H1 (cell line): ENCODE data around the gene MAN1C1. TPM values are rescaled to one million over a fixed set of nuclear protein-coding genes. Genes with fewer than 3 reads are reported as not detected.
A peak's percentile ranks its signal among the peaks of the same experiment; 100 is the strongest.

Experiments
- CTCF ChIA-PET: fragments of 300-600 bp; sonication (Branson Sonifier 250); formaldehyde crosslinking; loops from one replicate; lab custom pipeline; 2021; ENCODE audit not compliant: partially characterized antibody; lab: Charles Lee
- POLR2A ChIA-PET: fragments of 300-600 bp; sonication (Branson Sonifier 250); formaldehyde crosslinking; loops from one replicate; lab custom pipeline; 2021; ENCODE audit warnings: inconsistent platforms; ENCODE audit not compliant: partially characterized antibody; lab: Charles Lee
- DNase-seq, 2 experiments: peaks; one replicate each; pipeline versions ENCODE4 v3.0.0 to v3.0.0-alpha.2; 2010 to 2022; ENCODE audit warnings: low spot score in 2 of 2, low read depth in 1 of 2, mixed read lengths in 1 of 2
- FAIRE-seq: peaks from 2 replicates; lab custom pipeline; 2011; peaks lifted over from hg19 to GRCh38; lab: Jason Lieb, UNC
- H2AFZ ChIP-seq: 2 replicates; pipeline ENCODE4 v1.8.1; 2012; ENCODE audit warnings: low read length, inconsistent platforms
- H2AK5ac ChIP-seq: 2 replicates; pipeline ENCODE4 v1.6.1; 2013; ENCODE audit warnings: low read depth, low read length
- H2BK120ac ChIP-seq: replicated peaks from 2 replicates; pipeline ENCODE3; 2013; ENCODE audit warnings: low read depth, low read length, inconsistent platforms
- H2BK12ac ChIP-seq: 2 replicates; pipeline ENCODE4 v1.6.1; 2013; ENCODE audit warnings: low read depth, low read length
- H2BK15ac ChIP-seq: 2 replicates; pipeline ENCODE4 v1.6.1; 2013; ENCODE audit warnings: low read length
- H2BK20ac ChIP-seq: 2 replicates; pipeline ENCODE4 v1.6.1; 2013; ENCODE audit warnings: low read length
- H2BK5ac ChIP-seq: 2 replicates; pipeline ENCODE4 v1.6.1; 2013; ENCODE audit warnings: low read depth, low read length
- H3K14ac ChIP-seq: 2 replicates; pipeline ENCODE4 v1.6.1; 2013; ENCODE audit warnings: inconsistent platforms; ENCODE audit not compliant: insufficient read length
- H3K18ac ChIP-seq: 2 replicates; pipeline ENCODE4 v1.6.1; 2013; ENCODE audit warnings: low read length; ENCODE audit errors: extremely low read depth
- H3K23ac ChIP-seq: 2 replicates; pipeline ENCODE4 v1.6.1; 2013; ENCODE audit warnings: inconsistent platforms; ENCODE audit not compliant: insufficient read length
- H3K23me2 ChIP-seq: 2 replicates; pipeline ENCODE4 v1.6.1; 2013; ENCODE audit warnings: low read depth, low read length
- H3K27ac ChIP-seq: 2 replicates; pipeline ENCODE4 v1.6.1; 2011; ENCODE audit warnings: low read depth, low read length, inconsistent platforms
- H3K27me3 ChIP-seq, 4 experiments: replicated peaks in 1 of 4; 1 replicate in 1 of 4; 2 replicates in 3 of 4; pipeline versions ENCODE4 v1.6.1 to v1.8.1; 2011 to 2013; ENCODE audit warnings: low read length in 3 of 4, mild to moderate bottlenecking in 3 of 4, inconsistent platforms in 2 of 4, mixed read lengths in 2 of 4, moderate library complexity in 1 of 4; ENCODE audit not compliant: control insufficient read depth in 3 of 4, insufficient read depth in 3 of 4; ENCODE audit errors: extremely low read depth in 1 of 4
- H3K36me3 ChIP-seq, 4 experiments: 2 replicates each; pipeline versions ENCODE4 v1.6.1 to v1.8.1; 2011 to 2013; ENCODE audit warnings: mild to moderate bottlenecking in 4 of 4, low read length in 3 of 4, moderate library complexity in 2 of 4, control low read depth in 1 of 4, inconsistent platforms in 1 of 4; ENCODE audit not compliant: insufficient read depth in 4 of 4, control insufficient read depth in 2 of 4
- H3K4ac ChIP-seq: replicated peaks from 2 replicates; pipeline ENCODE3; 2013; ENCODE audit warnings: low read length, low read depth, mixed read lengths, inconsistent platforms; ENCODE audit not compliant: insufficient read length
- H3K4me1 ChIP-seq, 4 experiments: replicated peaks in 1 of 4; 1 replicate in 1 of 4; 2 replicates in 3 of 4; pipeline versions ENCODE4 v1.6.1 to v1.8.1; 2011 to 2013; ENCODE audit warnings: low read length in 3 of 4, inconsistent platforms in 2 of 4, mixed read lengths in 1 of 4; ENCODE audit not compliant: insufficient read depth in 4 of 4, control insufficient read depth in 3 of 4
- H3K4me2 ChIP-seq, 2 experiments: 2 replicates each; pipeline versions ENCODE4 v1.6.1 to v1.8.1; 2011 to 2013; ENCODE audit warnings: low read depth in 2 of 2, low read length in 2 of 2, control low read depth in 1 of 2, inconsistent platforms in 1 of 2, mild to moderate bottlenecking in 1 of 2; ENCODE audit not compliant: insufficient read depth in 1 of 2
- H3K4me3 ChIP-seq, 4 experiments: fragments of 200-600, 300-600 bp in 1 of 4; sonication (generic), shearing (Covaris generic), sonication (Bioruptor Twin) in 1 of 4; 2 replicates each; pipeline versions ENCODE4 v1.5.1 to v1.8.1; 2011 to 2016; ENCODE audit warnings: low read length in 4 of 4, low read depth in 3 of 4, control low read depth in 2 of 4, inconsistent platforms in 2 of 4, mild to moderate bottlenecking in 2 of 4, mixed read lengths in 1 of 4, moderate library complexity in 1 of 4; ENCODE audit not compliant: insufficient read depth in 2 of 4; ENCODE audit errors: extremely low read depth in 1 of 4
- H3K56ac ChIP-seq: replicated peaks from 2 replicates; pipeline ENCODE3; 2013; ENCODE audit warnings: low read depth, mild to moderate bottlenecking, mixed read lengths, low read length, inconsistent platforms; ENCODE audit not compliant: insufficient read length
- H3K79me1 ChIP-seq: 2 replicates; pipeline ENCODE4 v1.6.1; 2013; ENCODE audit warnings: low read depth, low read length, control low read depth
- H3K79me2 ChIP-seq, 2 experiments: 2 replicates each; pipeline versions ENCODE4 v1.6.1 to v1.8.1; 2012 to 2013; ENCODE audit warnings: low read length in 2 of 2, mild to moderate bottlenecking in 2 of 2, inconsistent platforms in 1 of 2; ENCODE audit not compliant: insufficient read depth in 2 of 2, control insufficient read depth in 1 of 2
- H3K9ac ChIP-seq, 4 experiments: replicated peaks in 1 of 4; 1 replicate in 1 of 4; 2 replicates in 3 of 4; pipeline versions ENCODE4 v1.6.1 to v1.8.1; 2011 to 2013; ENCODE audit warnings: low read depth in 3 of 4, low read length in 3 of 4, control low read depth in 2 of 4, mild to moderate bottlenecking in 2 of 4, moderate library complexity in 2 of 4, inconsistent platforms in 1 of 4; ENCODE audit errors: extremely low read depth in 1 of 4
- H3K9me3 ChIP-seq, 2 experiments: 2 replicates each; pipeline versions ENCODE4 v1.6.1 to v1.8.1; 2012 to 2013; ENCODE audit warnings: mild to moderate bottlenecking in 2 of 2, moderate library complexity in 2 of 2, control low read depth in 1 of 2, inconsistent platforms in 1 of 2, low read depth in 1 of 2, low read length in 1 of 2, mixed read lengths in 1 of 2; ENCODE audit not compliant: insufficient read depth in 2 of 2
- H4K20me1 ChIP-seq, 2 experiments: replicated peaks in 1 of 2; 2 replicates each; pipeline versions ENCODE3 to v1.8.1; 2011 to 2013; ENCODE audit warnings: inconsistent platforms in 2 of 2, low read length in 2 of 2, mild to moderate bottlenecking in 1 of 2; ENCODE audit not compliant: insufficient read depth in 2 of 2, control insufficient read depth in 1 of 2
- H4K5ac ChIP-seq: 2 replicates; pipeline ENCODE4 v1.6.1; 2013; ENCODE audit warnings: low read length, low read depth, mixed read lengths, inconsistent platforms; ENCODE audit not compliant: insufficient read length
- H4K8ac ChIP-seq: 2 replicates; pipeline ENCODE4 v1.8.0; 2013; ENCODE audit warnings: mild to moderate bottlenecking, moderate library complexity, low read length, inconsistent platforms; ENCODE audit not compliant: insufficient read depth; ENCODE audit errors: extremely low read depth
- H4K91ac ChIP-seq: replicated peaks from 2 replicates; pipeline ENCODE3; 2013; ENCODE audit warnings: low read length, mixed read lengths, inconsistent platforms; ENCODE audit not compliant: insufficient read length
- CBX5 ChIP-seq: fragments of 300-800, 300-1000 bp; sonication (generic); IDR thresholded peaks from 2 replicates; pipeline ENCODE4 v1.7.1; 2016; ENCODE audit warnings: antibody characterized with exemption, low read length, low read depth
- CTBP2 ChIP-seq: IDR thresholded peaks from 2 replicates; pipeline ENCODE4 v1.7.0; 2011; ENCODE audit warnings: borderline replicate concordance, mild to moderate bottlenecking, moderate library complexity, mixed read lengths, low read length; ENCODE audit not compliant: insufficient read depth, insufficient read length
- EGR1 ChIP-seq: IDR thresholded peaks from 2 replicates; pipeline ENCODE4 v1.6.1; 2011; ENCODE audit warnings: low read depth, low read length, borderline replicate concordance
- EZH2 ChIP-seq: fragments of 200-600 bp; sonication (generic); IDR thresholded peaks from 2 replicates; pipeline ENCODE4 v1.7.1; 2012; ENCODE audit warnings: low read depth, mild to moderate bottlenecking, moderate library complexity, low read length, inconsistent platforms; ENCODE audit not compliant: severe bottlenecking
- JUN ChIP-seq: IDR thresholded peaks from 2 replicates; pipeline ENCODE4 v1.6.1; 2011; ENCODE audit warnings: low read depth, mild to moderate bottlenecking, improper control_type of control experiment, low read length
- NRF1 ChIP-seq: IDR thresholded peaks from 2 replicates; pipeline ENCODE4 v1.6.1; 2011; ENCODE audit warnings: mild to moderate bottlenecking, low read depth, low read length, improper control_type of control experiment
- PHF8 ChIP-seq: fragments of 200-600 bp; sonication (generic); conservative IDR thresholded peaks from 2 replicates; pipeline ENCODE4 v1.7.1; 2012; ENCODE audit warnings: low read depth, mild to moderate bottlenecking, inconsistent platforms, low read length, moderate library complexity
- SIN3A ChIP-seq, 2 experiments: IDR thresholded peaks in 1 of 2; conservative IDR thresholded peaks in 1 of 2; 2 replicates each; pipeline ENCODE4 v1.6.1; 2011 to 2012; ENCODE audit warnings: low read length in 2 of 2, improper control_type of control experiment in 1 of 2, low read depth in 1 of 2, mild to moderate bottlenecking in 1 of 2
- TBP ChIP-seq: IDR thresholded peaks from 2 replicates; pipeline ENCODE4 v1.6.1; 2011; ENCODE audit warnings: low read depth, low read length, improper control_type of control experiment
- WGBS, 2 experiments: shearing (Covaris generic) in 1 of 2; methylation state at CpG; one replicate each; pipeline versions ENCODE4 v1.1.6 to v1.1.7; 2013 to 2015; ENCODE audit warnings: low lambda C conversion rate in 2 of 2, mixed read lengths in 2 of 2, inconsistent platforms in 1 of 2, low coverage in 1 of 2, missing lambda C conversion rate in 1 of 2; ENCODE audit not compliant: insufficient replicate concordance in 2 of 2, insufficient coverage in 1 of 2, insufficient read length in 1 of 2; ENCODE audit errors: extremely low coverage in 1 of 2, missing lambda C conversion rate in 1 of 2; 5-methylcytosine and 5-hydroxymethylcytosine counted together
- polyA plus RNA-seq, 7 experiments: library from polyadenylated mRNA; depleted of rRNA in 3 of 7; stranded (reverse) in 5 of 7; unstranded in 2 of 7; fragments of >200 nt in 5 of 7; fragments of 200-250 nt in 2 of 7; gene quantifications; 1 replicate in 5 of 7; 2 replicates in 1 of 7; 4 replicates in 1 of 7; pipeline versions ENCODE4 v1.2.1 to v1.2.3, GENCODE V29; 2011 to 2013; ENCODE audit warnings: missing spikeins in 2 of 7, mixed read lengths in 2 of 7
- total RNA-seq: library from RNA; stranded (reverse); fragmentation: NEBNext Ultra II Directional; extraction: Animal tissue kit (Norgen Biotek cat#: 25700); gene quantifications from 2 replicates; pipeline ENCODE4 v1.2.1, GENCODE V29; 2021

The MAN1C1 gene
- total and polyA plus RNA-seq, 2 of the 8 experiments (the other 6 are each of a cell fraction or from before 2014, with no cell fraction given): 7.8 to 15.2 TPM

GRCh38 chr1:25819491-25820246 lies 203.1 kb downstream of the MAN1C1 start, which contains the start of gene MTFR1L:
Gene MTFR1L (plus strand): TSS chr1:25819954. CDS start chr1:25823105, 3,151 bp downstream.
- FAIRE-seq (no peak), DNase-seq (peak in 1 of 2 experiments; percentile 91)
- no peaks in the 10 kb centered on the region; a peak in 1 of 8 replicates for H3K36me3 ChIP-seq
- peaks cover 12% of the 10 kb centered on the region for H3K23me2 ChIP-seq
- 0 out of 2 replicates have a peak within 1 kb of the TSS, but pooled peaks have one; percentile 81 for H2BK15ac ChIP-seq
- H3K79me2 ChIP-seq: peaks cover 0 to 3% of the 10 kb centered on the region in 2 experiments; a peak in 1 of 4 replicates
- ChIA-PET CTCF (interaction anchor here (0.5 to 3.8 kb wide), 16 partner anchors 8 to 211 kb away, joined by 3 to 20 read pairs (median 3); partner anchors contain the start of gene PAFAH2), POLR2A (interaction anchor here (0.6 to 5.5 kb wide), 20 partner anchors 8 to 389 kb away, joined by 3 to 32 read pairs (median 3); partner anchors contain the start of genes MACO1, PAFAH2 and PAQR7)
- no peak within 1 kb of the TSS for H3K4ac ChIP-seq
- peaks cover 0 to 6% (median 2%) of the 10 kb centered on the region in 4 experiments; a peak in 4 of 7 replicates for H3K27me3 ChIP-seq
- 0 out of 2 replicates have a peak within 1 kb of the TSS, but pooled peaks have one; percentile 72 for H2AK5ac ChIP-seq
- peak within 1 kb of the TSS; percentile 31; the same call in 1 of the 2 replicates for H3K27ac ChIP-seq
- H4K91ac ChIP-seq: peak within 1 kb of the TSS; percentile 72
- no peak within 1 kb of the TSS for H2BK120ac ChIP-seq
- peaks cover 11 to 13% of the 10 kb centered on the region in 2 experiments for H4K20me1 ChIP-seq
- peak within 1 kb of the TSS; percentile 71; the same call in 1 of the 2 replicates for H4K8ac ChIP-seq
- peak within 1 kb of the TSS; percentile 51 to 75 (median 55); a peak in 6 of 7 replicates for H3K9ac ChIP-seq
- peak within 1 kb of the TSS; percentile 62; the same call in 1 of the 2 replicates for H2BK5ac ChIP-seq
- H2BK20ac ChIP-seq: no peak within 1 kb of the TSS
- H3K4me1 ChIP-seq: peaks cover 12 to 25% (median 15%) of the 10 kb centered on the region in 4 experiments
- no peak within 1 kb of the TSS for H2AFZ ChIP-seq
- 0 out of 2 replicates have a peak within 1 kb of the TSS, but pooled peaks have one; percentile 42 for H3K18ac ChIP-seq
- H3K56ac ChIP-seq: no peak within 1 kb of the TSS
- 0 out of 2 replicates have a peak within 1 kb of the TSS, but pooled peaks have one; percentile 75 for H2BK12ac ChIP-seq
- H3K4me2 ChIP-seq: peak within 1 kb of the TSS; percentile 90 to 93
- H3K4me3 ChIP-seq: peak within 1 kb of the TSS; percentile 75 to 85 (median 80)
- WGBS, 2 experiments: 2% methylated on average over 35 of the region's 64 CpGs; no CpG with 5 or more reads in 1 of the 2 experiments
- H4K5ac ChIP-seq: peak within 1 kb of the TSS; percentile 85
- H3K23ac ChIP-seq: no peak within 1 kb of the TSS
- H3K9me3 ChIP-seq: no peaks in the 10 kb centered on the region
- no peak within 1 kb of the TSS for H3K14ac ChIP-seq
- peaks cover 8% of the 10 kb centered on the region; the same call in 1 of the 2 replicates for H3K79me1 ChIP-seq
- TF ChIP-seq CTBP2: peak; percentile 25
- no peak for TF ChIP-seq JUN
- TF ChIP-seq PHF8: peak; percentile 46
- TF ChIP-seq SIN3A (conservative IDR thresholded peaks at IDR 0.05 in 1 of 2, IDR thresholded peaks at IDR 0.05 in 1 of 2; ENCODE audit: low read depth in 1 of 2, low read length in 2 of 2): peak in 1 of 2 experiments; percentile 64; a peak in 2 of 4 replicates
- TF ChIP-seq EGR1: peak; percentile 14; the same call in 1 of the 2 replicates
- peak; percentile 42; the same call in 1 of the 2 replicates for TF ChIP-seq NRF1
- TF ChIP-seq CBX5: no peak
- no peak for TF ChIP-seq EZH2
- TF ChIP-seq TBP: no peak
